Activated B cell treated with CpG ODN at 0.5 μM for 24 hours (primary cell): ENCODE data around the gene HPCA. TPM values are rescaled to one million over a fixed set of nuclear protein-coding genes. Genes with fewer than 3 reads are reported as not detected.

Source experiments
- ATAC-seq: fragments of 200-7000 bp; cut with Tn5 transposase; one replicate; pipeline ENCODE4 v1.10.0; 2021; ENCODE audit warnings: low read depth, mild to moderate bottlenecking, moderate library complexity
- CTCF ChIA-PET: fragments of 350-600 bp; sonication (Branson Sonifier 250); formaldehyde crosslinking; loops from one replicate; lab custom pipeline; 2021; ENCODE audit warnings: antibody characterized with exemption; lab: Charles Lee
- POLR2A ChIA-PET: fragments of 350-600 bp; sonication (Branson Sonifier 250); formaldehyde crosslinking; loops from one replicate; lab custom pipeline; 2021; ENCODE audit warnings: antibody characterized with exemption; lab: Charles Lee
- DNase-seq: peaks from one replicate; pipeline ENCODE4 v3.0.0; 2022
- H3K27ac Mint-ChIP-seq: one replicate; pipeline ENCODE4 v1.8.0; 2020; ENCODE audit warnings: mixed read lengths
- H3K27me3 Mint-ChIP-seq: one replicate; pipeline ENCODE4 v1.8.0; 2021; ENCODE audit warnings: mixed read lengths
- H3K36me3 Mint-ChIP-seq: one replicate; pipeline ENCODE4 v1.8.0; 2021; ENCODE audit warnings: low read depth, mixed read lengths
- H3K4me1 Mint-ChIP-seq: one replicate; pipeline ENCODE4 v1.8.0; 2021; ENCODE audit warnings: mixed read lengths
- H3K4me3 Mint-ChIP-seq: one replicate; pipeline ENCODE4 v1.8.0; 2020; ENCODE audit warnings: mild to moderate bottlenecking, mixed read lengths
- H3K9me3 Mint-ChIP-seq: one replicate; pipeline ENCODE4 v1.8.0; 2020; ENCODE audit warnings: mixed read lengths
- CTCF ChIP-seq: fragments of 200-600 bp; IDR thresholded peaks from one replicate; pipeline ENCODE4 v1.8.0; 2022; ENCODE audit warnings: antibody characterized with exemption, mild to moderate bottlenecking
- intact Hi-C: fragments of 100-400 bp; cut with micrococcal nuclease; formaldehyde crosslinking; loops from one replicate; pipeline ENCODE4 v1.15.1; 2024
- total RNA-seq: library from RNA; stranded (reverse); gene quantifications from 2 replicates; pipeline ENCODE4 v1.2.3, GENCODE V29; 2022

Gene HPCA
- total RNA-seq, 1 donor from 2014 or later = not detected

GRCh38 chr1:32929366-32929765 is 43.1 kb downstream of the HPCA start:
- intact Hi-C loops = no loop called here
- peaks cover 18% of the 10 kb centered on the region for H3K4me1 Mint-ChIP-seq
- no peak for ATAC-seq
- ChIA-PET POLR2A (no interaction called here), CTCF (no interaction called here)
- H3K4me3 Mint-ChIP-seq = no peak overlapping the region
- H3K36me3 Mint-ChIP-seq = peaks cover 2% of the 10 kb centered on the region
- no peak overlapping the region for H3K27ac Mint-ChIP-seq
- no peak for DNase-seq
- peaks cover 16% of the 10 kb centered on the region for H3K27me3 Mint-ChIP-seq
- no peak for TF ChIP-seq CTCF
- peaks cover 3% of the 10 kb centered on the region for H3K9me3 Mint-ChIP-seq

DNA sequence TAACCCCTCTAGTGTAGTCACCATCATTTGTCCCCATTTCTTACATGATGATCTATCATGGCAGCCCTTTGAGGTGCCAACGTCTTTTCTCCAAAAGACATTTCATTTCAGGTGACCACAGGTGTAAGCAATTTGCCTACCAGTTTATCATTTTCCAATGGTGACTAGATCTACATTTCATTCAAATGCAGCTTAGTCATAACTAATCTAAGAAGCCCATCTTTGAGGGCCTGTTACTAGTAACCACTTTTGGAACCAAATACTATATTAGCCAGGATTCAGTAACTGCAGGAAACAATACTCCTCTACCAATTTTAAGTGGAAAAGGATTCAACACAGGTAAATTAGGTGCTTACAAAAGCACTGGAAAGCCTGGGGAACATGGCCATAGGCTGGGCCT is 45.5 kb downstream of the HPCA start:
- Mint-ChIP-seq H3K4me1 (peaks cover 4% of the 10 kb centered on the region), H3K36me3 (peaks cover 15% of the 10 kb centered on the region), H3K27ac (no peak overlapping the region), H3K4me3 (no peak overlapping the region), H3K9me3 (peaks cover 3% of the 10 kb centered on the region), H3K27me3 (no peaks in the 10 kb centered on the region)
- no peak for DNase-seq
- no peak for ATAC-seq
- ChIA-PET POLR2A (no interaction called here), CTCF (interaction anchor here (0.8 to 6.1 kb wide), 8 partner anchors 8 to 164 kb away, joined by 3 to 92 read pairs (median 6); no protein-coding TSS in a partner anchor)
- intact Hi-C loops = loop anchor here (5.0 kb wide), 1 partner anchor 366 kb away; no protein-coding TSS in a partner anchor
- no peak for TF ChIP-seq CTCF

GRCh38 chr1:32933742-32934322 is 47.5 kb downstream of the HPCA start:
- ChIA-PET POLR2A (interaction anchor here (1.0 kb wide), 2 partner anchors 28 to 73 kb away, joined by 3 read pairs; no protein-coding TSS in a partner anchor), CTCF (interaction anchor here (0.8 to 6.1 kb wide), 15 partner anchors 13 to 362 kb away, joined by 3 to 92 read pairs (median 6); no protein-coding TSS in a partner anchor)
- H3K9me3 Mint-ChIP-seq = no peaks in the 10 kb centered on the region
- H3K4me1 Mint-ChIP-seq = peaks cover 4% of the 10 kb centered on the region
- no peaks in the 10 kb centered on the region for H3K27me3 Mint-ChIP-seq
- no peak overlapping the region for H3K27ac Mint-ChIP-seq
- no peak overlapping the region for H3K4me3 Mint-ChIP-seq
- ATAC-seq (no peak), DNase-seq (no peak)
- TF ChIP-seq CTCF = no peak
- intact Hi-C loops = loop anchor here (1.0 to 5.0 kb wide), 4 partner anchors 73 to 363 kb away; no protein-coding TSS in a partner anchor
- H3K36me3 Mint-ChIP-seq = peaks cover 36% of the 10 kb centered on the region

DNA sequence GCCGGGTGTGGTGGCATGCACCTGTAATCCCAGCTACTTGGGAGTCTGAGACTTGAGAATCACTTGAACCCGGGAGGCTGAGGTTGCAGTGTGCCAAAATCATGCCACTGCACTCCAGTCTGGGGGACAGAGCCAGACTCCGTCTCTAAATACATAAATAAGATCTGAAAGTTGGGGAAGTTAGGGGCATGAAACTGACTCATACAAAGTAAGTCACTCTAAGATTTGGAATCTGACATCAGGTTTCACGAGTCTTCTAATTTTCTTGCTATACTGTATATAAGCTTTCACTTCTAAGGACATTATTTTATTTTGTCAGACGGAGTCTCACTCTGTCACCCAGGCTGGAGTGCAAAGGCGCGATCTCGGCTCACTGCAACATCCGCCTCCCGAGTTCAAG is 48.2 kb downstream of the HPCA start:
- no peak overlapping the region for H3K4me3 Mint-ChIP-seq
- no peak for DNase-seq

More for the DNA sequence above, 48.2 kb downstream of the HPCA start:
- POLR2A ChIA-PET = no interaction called here
- CTCF ChIA-PET = interaction anchor here (1.1 to 6.1 kb wide), 7 partner anchors 15 to 153 kb away, joined by 3 to 92 read pairs (median 16); no protein-coding TSS in a partner anchor
- Mint-ChIP-seq H3K27me3 (no peaks in the 10 kb centered on the region), H3K9me3 (no peaks in the 10 kb centered on the region), H3K36me3 (peaks cover 40% of the 10 kb centered on the region), H3K27ac (no peak overlapping the region), H3K4me1 (peaks cover 4% of the 10 kb centered on the region)
- ATAC-seq = no peak
- no peak for TF ChIP-seq CTCF
- intact Hi-C loops = loop anchor here (5.0 kb wide), 1 partner anchor 363 kb away; no protein-coding TSS in a partner anchor
